Spleen (tissue), 11 donors: ENCODE results near the gene HAPLN2. TPM values are rescaled to one million over a fixed set of nuclear protein-coding genes. Genes with fewer than 3 reads are reported as not detected.
A peak's percentile ranks its signal among the peaks of the same experiment; 100 is the strongest.

Experiments
- DNase-seq: peaks from one replicate; pipeline ENCODE4 v3.0.0-alpha.2; 2020
- H3K27ac ChIP-seq, 8 donors: fragments of 200-600 bp; sonication (generic) in 7 of 8; 1 replicate in 4 of 8; 2 replicates in 4 of 8; pipeline versions ENCODE4 v1.5.0 to v1.8.0; 2016 to 2021; ENCODE audit warnings: inconsistent platforms in 4 of 8, mild to moderate bottlenecking in 4 of 8, moderate library complexity in 1 of 8
- H3K27me3 ChIP-seq, 7 donors: fragments of 200-600 bp; sonication (generic) in 6 of 7; replicated peaks in 1 of 7; 1 replicate in 4 of 7; 2 replicates in 3 of 7; pipeline versions ENCODE4 v1.5.0 to v1.8.0; 2016 to 2021; ENCODE audit warnings: inconsistent platforms in 3 of 7, mild to moderate bottlenecking in 1 of 7
- H3K36me3 ChIP-seq, 6 donors: fragments of 200-600 bp; sonication (generic) in 5 of 6; 1 replicate in 4 of 6; 2 replicates in 2 of 6; pipeline versions ENCODE4 v1.5.0 to v1.8.0; 2016 to 2021; ENCODE audit warnings: inconsistent platforms in 2 of 6
- H3K4me1 ChIP-seq, 6 donors: fragments of 200-600 bp; sonication (generic) in 5 of 6; 1 replicate in 3 of 6; 2 replicates in 3 of 6; pipeline versions ENCODE4 v1.5.0 to v1.8.0; 2016 to 2021; ENCODE audit warnings: inconsistent platforms in 3 of 6
- H3K4me3 ChIP-seq, 8 donors: fragments of 200-600 bp; sonication (generic) in 7 of 8; 1 replicate in 4 of 8; 2 replicates in 4 of 8; pipeline versions ENCODE4 v1.5.0 to v1.8.0; 2016 to 2021; ENCODE audit warnings: inconsistent platforms in 4 of 8, mild to moderate bottlenecking in 4 of 8, moderate library complexity in 2 of 8
- H3K9me3 ChIP-seq, 8 donors: fragments of 200-600 bp; sonication (generic) in 7 of 8; 1 replicate in 4 of 8; 2 replicates in 4 of 8; pipeline versions ENCODE4 v1.5.0 to v1.8.0; 2016 to 2021; ENCODE audit warnings: inconsistent platforms in 4 of 8
- CTCF ChIP-seq, 11 experiments: fragments of 200-600 bp in 7 of 11; fragments of 450-650 bp in 4 of 11; sonication (generic) in 4 of 11; IDR thresholded peaks in 8 of 11; conservative IDR thresholded peaks in 3 of 11; 1 replicate in 7 of 11; 2 replicates in 4 of 11; pipeline versions ENCODE4 v1.4.0 to v1.8.0; 2016 to 2021; ENCODE audit warnings: antibody characterized with exemption in 11 of 11, inconsistent platforms in 4 of 11, mild to moderate bottlenecking in 1 of 11
- POLR2A ChIP-seq, 3 donors: fragments of 450-650 bp; IDR thresholded peaks; one replicate each; pipeline ENCODE4 v1.5.1; 2017; ENCODE audit warnings: antibody characterized with exemption in 3 of 3, mild to moderate bottlenecking in 1 of 3
- POLR2AphosphoS5 ChIP-seq, 3 donors: sonication (generic); formaldehyde crosslinking; IDR thresholded peaks; one replicate each; pipeline ENCODE4 v1.5.1; 2017; ENCODE audit warnings: antibody characterized with exemption in 3 of 3
- WGBS, 5 donors: extraction: QIAGEN DNeasy Blood & Tissue Kit in 3 of 5; methylation state at CpG; one replicate each; pipeline versions ENCODE4 v1.1.5 to v1.1.7; 2013 to 2018; 5-methylcytosine and 5-hydroxymethylcytosine counted together
- intact Hi-C: fragments of 100-400 bp; cut with DNase I; formaldehyde crosslinking; loops from one replicate; pipeline ENCODE4 v1.15.0; 2023; ENCODE audit warnings: low total_unique reads
- polyA plus RNA-seq, 3 donors: library from polyadenylated mRNA; stranded (reverse); fragments of 200-250 nt; gene quantifications; one replicate each; pipeline ENCODE4 v1.2.1, GENCODE V29; 2013
- total RNA-seq, 7 donors: library from RNA; depleted of rRNA in 3 of 7; stranded (reverse); fragments of >200 nt in 3 of 7; fragmentation: NEBNext Ultra II Directional in 4 of 7; extraction: Animal tissue kit (Norgen Biotek cat#: 25700) in 4 of 7; gene quantifications; one replicate each; pipeline versions ENCODE4 v1.1.0 to v1.2.1, GENCODE V29; 2016 to 2021
- donor health status: healthy with polysubstance abuse.
- donor health status: DM: no; HTN: no; CAD: no; lungs with moderate emphysema.
- donor health status: DM: no; HTN: no; CAD: no.
- donor health status: Bipolar disorder and iron deficiency.
- donor health status: healthy.
- donor health status: DM: no; HTN: no; CAD: no.
- donor health status: DM: yes; HTN: yes; CAD: no.

HAPLN2 gene
- total and polyA plus RNA-seq, 10 donors = 0.20 to 1.1 (median 0.36) TPM; not detected in 4

DNA sequence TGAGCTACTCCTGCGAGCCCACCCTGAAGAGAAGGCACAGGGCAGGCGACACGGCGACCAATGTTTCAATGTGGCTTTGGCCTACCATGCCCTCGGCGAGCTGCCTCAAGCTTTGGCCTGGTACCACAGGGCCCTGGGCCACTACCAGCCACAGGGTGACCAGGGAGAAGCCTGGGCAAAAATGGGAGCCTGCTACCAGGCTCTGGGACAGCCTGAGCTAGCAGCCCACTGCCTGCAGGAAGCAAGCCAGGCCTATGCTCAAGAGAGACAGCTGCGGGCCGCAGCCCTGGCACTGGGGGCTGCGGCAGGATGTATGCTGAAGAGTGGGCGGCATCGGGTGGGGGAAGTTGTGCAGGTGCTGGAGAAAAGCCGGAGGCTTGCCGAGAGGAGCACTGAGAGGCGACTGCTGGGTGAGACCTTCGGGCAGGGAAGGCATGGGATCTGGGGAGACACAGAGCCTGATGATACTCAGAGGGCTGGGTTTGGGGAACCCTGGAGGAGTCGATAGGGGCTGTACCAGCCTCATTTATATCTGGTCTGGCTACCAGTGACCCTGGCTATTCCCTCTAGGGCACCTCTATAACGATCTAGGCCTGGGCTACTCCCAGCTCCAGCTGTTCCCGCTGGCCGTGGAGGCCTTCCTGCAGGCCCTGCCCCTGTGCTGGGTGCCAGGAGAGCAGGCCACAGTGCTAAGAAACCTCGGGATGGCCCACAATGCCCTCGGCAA is 37.4 kb upstream of the HAPLN2 start:
- DNase-seq = peak; percentile 86
- TF ChIP-seq CTCF (IDR thresholded peaks at IDR 0.05 in 8 of 11, conservative IDR thresholded peaks at IDR 0.05 in 3 of 11) (no peak), POLR2AphosphoS5 (IDR thresholded peaks at IDR 0.05) (peak; percentile 21 to 72 (median 43))
- peak overlapping the region; percentile 20 to 81 (median 66) for H3K27ac ChIP-seq
- peak overlapping the region in 5 of 8 donors; percentile 7 to 63 (median 28) for H3K4me3 ChIP-seq
- peaks cover 0 to 35% (median 25%) of the 10 kb centered on the region in 6 donors for H3K4me1 ChIP-seq
- no peaks in the 10 kb centered on the region for H3K9me3 ChIP-seq
- H3K36me3 ChIP-seq = no peaks in the 10 kb centered on the region
- WGBS, 5 donors = 46 to 58% (median 52%) methylated on average over 12 to 21 of the region's 21 CpGs
- no peaks in the 10 kb centered on the region for H3K27me3 ChIP-seq
- intact Hi-C loops = no loop called here

DNA sequence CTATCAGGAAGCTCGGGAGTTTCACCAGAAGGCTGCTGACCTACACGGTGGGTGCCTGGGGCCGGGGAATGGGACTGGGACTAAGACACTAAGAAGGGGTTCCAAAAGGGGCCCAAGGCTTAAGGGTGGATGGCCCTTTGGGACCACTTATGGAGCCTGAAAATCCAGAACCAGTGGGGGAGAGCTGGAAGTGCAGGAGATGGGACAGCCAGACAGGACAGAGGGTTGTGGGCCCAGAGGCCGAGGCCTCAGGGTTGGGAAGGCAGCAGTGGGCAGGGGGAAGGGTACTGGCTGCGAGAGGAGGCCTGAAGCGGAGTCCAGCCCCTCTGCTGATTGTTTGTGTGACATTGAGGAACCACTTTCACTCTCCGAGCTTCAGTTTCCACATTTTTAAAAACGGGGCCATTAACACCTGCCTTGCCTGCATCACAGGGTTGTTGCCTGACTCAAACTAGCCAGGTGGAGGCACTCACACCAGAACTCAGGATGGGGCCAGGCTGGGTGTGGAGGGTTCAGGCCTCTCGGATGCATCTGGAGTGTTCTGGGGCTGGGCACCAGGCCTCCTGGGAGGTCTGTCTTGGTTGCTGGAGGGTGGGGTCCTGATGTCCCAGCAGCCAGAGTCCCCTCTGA is 36.7 kb upstream of the HAPLN2 start:
- no peaks in the 10 kb centered on the region for H3K27me3 ChIP-seq
- H3K4me1 ChIP-seq = peaks cover 0 to 35% (median 25%) of the 10 kb centered on the region in 6 donors
- H3K27ac ChIP-seq = peak overlapping the region; percentile 20 to 81 (median 66)
- TF ChIP-seq POLR2A (IDR thresholded peaks at IDR 0.05) (no peak), CTCF (IDR thresholded peaks at IDR 0.05 in 8 of 11, conservative IDR thresholded peaks at IDR 0.05 in 3 of 11) (no peak), POLR2AphosphoS5 (IDR thresholded peaks at IDR 0.05) (no peak)
- H3K9me3 ChIP-seq = no peaks in the 10 kb centered on the region
- H3K36me3 ChIP-seq = no peaks in the 10 kb centered on the region
- intact Hi-C loops = no loop called here
- DNase-seq = no peak
- 38 to 65% (median 44%) methylated on average over 7 to 9 of the region's 9 CpGs for WGBS, 5 donors
- peak overlapping the region in 5 of 8 donors; percentile 7 to 63 (median 28) for H3K4me3 ChIP-seq

DNA sequence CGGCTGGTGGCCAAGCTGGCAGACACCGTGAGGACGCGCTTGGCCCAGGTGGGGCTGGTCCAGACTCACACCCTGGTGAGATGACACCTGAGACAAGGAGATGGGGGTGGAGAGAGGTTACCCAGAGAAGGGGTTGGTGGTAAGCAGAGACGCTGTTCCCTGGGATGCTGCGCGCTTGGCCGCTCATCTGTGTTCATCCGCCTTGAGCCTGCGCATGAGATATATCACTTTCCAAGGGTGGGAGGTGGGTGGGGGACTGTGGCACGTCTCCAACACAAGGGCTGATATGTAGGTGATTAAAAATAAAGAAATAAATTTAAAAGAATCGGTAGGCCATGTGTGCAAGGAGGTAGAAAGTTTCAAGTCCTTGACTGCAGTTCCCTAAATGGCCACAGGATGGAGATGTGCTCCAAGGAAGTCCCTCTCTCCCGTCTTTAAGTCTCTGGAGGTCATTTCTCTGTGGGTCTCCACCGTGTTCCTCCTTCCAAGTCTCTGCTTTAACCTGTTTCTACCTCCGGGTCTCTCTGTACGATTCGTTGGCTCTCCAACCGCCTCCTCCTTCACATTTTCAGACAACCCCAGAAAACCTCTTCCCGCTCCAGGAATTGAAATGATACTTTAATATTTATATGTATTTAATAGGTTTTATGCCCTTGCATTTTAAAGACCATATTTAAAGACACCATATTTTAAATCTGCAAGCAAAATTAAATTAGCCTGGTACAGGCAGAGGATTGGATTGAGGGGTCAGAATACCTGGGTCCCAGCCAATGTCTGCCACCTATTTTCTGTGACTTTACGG is 35.2 kb upstream of the HAPLN2 start:
- Histone ChIP-seq H3K27me3 (no peaks in the 10 kb centered on the region), H3K9me3 (no peaks in the 10 kb centered on the region), H3K4me3 (peak overlapping the region in 1 of 8 donors; percentile 63), H3K27ac (peak overlapping the region in 1 of 8 donors; percentile 81), H3K4me1 (peaks cover 0 to 35% (median 25%) of the 10 kb centered on the region in 6 donors), H3K36me3 (no peaks in the 10 kb centered on the region)
- intact Hi-C loops = no loop called here
- 44 to 58% (median 57%) methylated on average over 16 to 20 of the region's 20 CpGs for WGBS, 5 donors
- no peak for DNase-seq
- TF ChIP-seq CTCF (IDR thresholded peaks at IDR 0.05 in 8 of 11, conservative IDR thresholded peaks at IDR 0.05 in 3 of 11) = peak; percentile 77 to 95 (median 93)
- no peak for TF ChIP-seq POLR2A (IDR thresholded peaks at IDR 0.05)
